GM21423 (cell line): ENCODE results near the gene LGR4.
"Not testable (repeated sequence)": the region's sequence is repeated elsewhere in the genome, so short reads cannot be mapped to it uniquely, and the experiment has no call there.

Experiments used
- ATAC-seq: cut with Tn5 transposase; IDR thresholded peaks from one replicate; pipeline ENCODE4 v1.9.1; 2021; ENCODE audit warnings: mild to moderate bottlenecking, moderate library complexity; ENCODE audit not compliant: unreplicated experiment

LGR4 gene

GRCh38 chr11:27472398-27473016 lies at the start of gene LGR4:
Gene LGR4 (minus strand): TSS chr11:27472790. CDS start chr11:27472302, 488 bp downstream.
- peak; percentile 78 for ATAC-seq

DNA sequence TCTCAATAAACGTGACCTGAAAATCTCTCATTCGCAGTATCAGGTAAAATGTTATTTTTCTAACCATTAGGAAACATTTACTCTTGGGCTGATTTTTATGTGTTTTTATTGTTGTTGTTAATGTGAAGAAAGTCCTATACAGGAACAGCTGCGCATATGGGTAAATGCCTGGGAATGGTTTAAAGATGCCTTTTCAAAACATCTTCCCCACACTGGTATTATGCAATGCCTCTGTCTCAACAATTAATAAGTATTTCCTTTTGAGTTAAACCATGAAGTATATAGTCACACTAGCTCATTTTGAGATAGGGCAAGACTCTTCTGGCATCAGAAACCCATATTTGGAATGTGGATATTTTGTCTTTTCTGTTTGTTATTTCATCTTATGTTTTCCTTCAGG lies 47.6 kb upstream of the LGR4 start:
- ATAC-seq = no peak

GRCh38 chr11:27518518-27518917 lies 45.9 kb upstream of the LGR4 start:
- no peak for ATAC-seq

GRCh38 chr11:27517490-27517889 lies 44.9 kb upstream of the LGR4 start:
- ATAC-seq = not testable (repeated sequence)

DNA sequence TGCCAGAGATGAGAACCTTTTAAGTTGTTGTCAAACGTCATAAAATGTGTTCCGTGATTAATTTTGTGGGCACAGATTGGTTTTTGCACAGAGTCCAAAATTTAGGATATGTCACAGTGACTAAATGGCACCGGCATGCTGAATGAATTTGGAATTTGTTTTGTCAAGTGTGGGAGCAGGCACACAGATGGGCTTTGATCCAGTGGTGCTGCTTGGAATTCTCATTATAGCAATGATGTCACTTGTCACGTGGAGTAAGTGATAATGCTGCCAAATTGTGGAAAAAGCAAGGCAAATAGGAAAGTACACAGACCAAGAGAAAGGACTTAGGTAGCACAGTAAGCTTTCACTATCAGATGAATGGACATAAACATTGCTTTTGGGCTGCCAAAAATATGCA lies 42.0 kb upstream of the LGR4 start:
- ATAC-seq = no peak

DNA sequence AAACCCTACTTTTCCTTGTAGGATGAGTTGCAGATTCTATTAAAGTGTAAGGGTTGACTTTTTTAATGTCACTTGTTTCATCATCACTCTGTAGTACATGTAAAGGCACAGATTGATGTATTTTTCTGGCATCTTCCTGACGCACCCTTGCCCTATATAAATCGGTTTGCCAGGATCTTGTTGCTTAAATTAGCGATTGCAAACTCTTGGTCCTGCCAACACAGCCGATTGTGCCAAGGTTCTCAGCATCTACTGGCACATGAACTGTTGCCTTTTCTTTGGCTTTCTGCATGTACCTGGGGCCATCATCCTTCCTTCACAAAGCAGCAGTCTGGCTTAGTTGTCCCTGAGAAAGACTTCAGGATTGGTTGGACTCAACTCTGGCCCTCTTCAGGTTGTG lies 41.5 kb upstream of the LGR4 start:
- no peak for ATAC-seq

DNA sequence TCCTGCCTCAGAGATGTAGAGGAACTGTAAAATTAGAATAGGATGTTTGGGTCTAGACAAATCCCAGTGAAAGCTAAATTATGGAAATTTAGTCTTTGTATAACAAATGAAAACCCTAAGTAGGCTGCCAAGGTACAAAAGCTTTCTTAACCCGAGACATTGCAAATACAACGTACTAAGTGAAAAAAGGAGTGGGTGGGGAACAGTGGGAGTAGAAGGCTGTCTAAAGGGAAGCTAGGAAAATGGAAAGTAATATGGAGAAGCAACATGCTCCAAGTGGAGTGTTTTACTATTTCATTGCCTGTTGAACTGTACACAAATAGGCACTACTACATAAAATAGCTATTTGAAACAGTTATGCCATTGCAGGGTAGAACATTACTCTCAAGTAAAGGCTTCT lies 40.8 kb upstream of the LGR4 start:
- ATAC-seq = no peak

DNA sequence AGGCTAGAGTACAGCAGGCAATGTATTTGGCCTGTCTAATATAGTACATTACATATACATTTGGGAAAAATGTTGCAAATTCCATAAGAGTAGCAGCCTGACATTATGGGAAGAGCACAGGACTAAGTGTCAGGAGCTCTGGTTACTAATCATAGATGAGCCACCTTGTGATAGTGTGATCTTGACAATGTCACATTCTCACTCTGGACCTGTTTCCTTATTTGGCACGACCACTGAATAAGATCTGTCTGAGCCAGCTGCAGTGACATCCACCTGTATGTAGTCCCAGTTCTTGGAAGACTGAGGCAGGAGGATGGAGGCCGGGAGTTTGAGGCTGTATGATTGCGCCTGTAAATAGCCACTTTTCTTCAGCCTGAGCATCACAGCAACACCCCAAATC lies 39.6 kb upstream of the LGR4 start:
- ATAC-seq = no peak

GRCh38 chr11:27509908-27510307 lies 37.3 kb upstream of the LGR4 start:
- no peak for ATAC-seq

DNA sequence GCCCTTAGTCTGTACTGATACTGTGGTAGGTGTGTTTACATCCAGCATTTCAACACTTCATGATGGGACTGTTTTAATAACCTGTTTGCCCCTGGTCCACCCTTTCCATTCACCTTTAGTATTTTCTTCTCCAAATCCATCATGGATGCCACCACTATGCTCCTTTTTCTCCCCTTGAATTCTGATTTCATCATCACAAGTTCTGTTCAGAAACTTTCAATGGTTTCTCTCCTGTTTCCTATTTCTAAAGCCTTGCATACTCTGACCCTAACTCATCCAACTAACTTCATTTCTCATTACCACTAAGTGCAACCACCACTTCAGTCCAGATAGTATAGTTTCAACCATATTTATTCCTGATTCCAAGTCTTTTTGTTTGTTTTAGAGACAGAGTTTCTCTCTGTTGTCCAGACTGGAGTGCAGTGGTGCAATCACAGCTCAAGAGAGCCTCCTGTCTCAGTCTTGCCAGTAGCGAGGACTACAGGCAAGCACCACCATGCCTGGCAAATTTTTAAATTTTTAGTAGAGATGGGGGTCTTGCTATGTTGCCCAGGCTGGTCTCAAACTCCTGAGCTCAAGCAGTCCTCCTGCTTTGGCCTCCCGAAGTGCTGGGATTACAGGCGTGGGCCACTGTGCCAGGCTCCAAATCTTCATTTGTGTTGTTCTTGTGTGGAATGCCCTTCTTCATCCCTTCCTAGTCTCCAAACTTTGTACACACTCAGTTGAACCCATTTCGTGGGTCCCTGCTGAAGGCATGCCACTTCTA lies 35.1 kb upstream of the LGR4 start:
- ATAC-seq = no peak

DNA sequence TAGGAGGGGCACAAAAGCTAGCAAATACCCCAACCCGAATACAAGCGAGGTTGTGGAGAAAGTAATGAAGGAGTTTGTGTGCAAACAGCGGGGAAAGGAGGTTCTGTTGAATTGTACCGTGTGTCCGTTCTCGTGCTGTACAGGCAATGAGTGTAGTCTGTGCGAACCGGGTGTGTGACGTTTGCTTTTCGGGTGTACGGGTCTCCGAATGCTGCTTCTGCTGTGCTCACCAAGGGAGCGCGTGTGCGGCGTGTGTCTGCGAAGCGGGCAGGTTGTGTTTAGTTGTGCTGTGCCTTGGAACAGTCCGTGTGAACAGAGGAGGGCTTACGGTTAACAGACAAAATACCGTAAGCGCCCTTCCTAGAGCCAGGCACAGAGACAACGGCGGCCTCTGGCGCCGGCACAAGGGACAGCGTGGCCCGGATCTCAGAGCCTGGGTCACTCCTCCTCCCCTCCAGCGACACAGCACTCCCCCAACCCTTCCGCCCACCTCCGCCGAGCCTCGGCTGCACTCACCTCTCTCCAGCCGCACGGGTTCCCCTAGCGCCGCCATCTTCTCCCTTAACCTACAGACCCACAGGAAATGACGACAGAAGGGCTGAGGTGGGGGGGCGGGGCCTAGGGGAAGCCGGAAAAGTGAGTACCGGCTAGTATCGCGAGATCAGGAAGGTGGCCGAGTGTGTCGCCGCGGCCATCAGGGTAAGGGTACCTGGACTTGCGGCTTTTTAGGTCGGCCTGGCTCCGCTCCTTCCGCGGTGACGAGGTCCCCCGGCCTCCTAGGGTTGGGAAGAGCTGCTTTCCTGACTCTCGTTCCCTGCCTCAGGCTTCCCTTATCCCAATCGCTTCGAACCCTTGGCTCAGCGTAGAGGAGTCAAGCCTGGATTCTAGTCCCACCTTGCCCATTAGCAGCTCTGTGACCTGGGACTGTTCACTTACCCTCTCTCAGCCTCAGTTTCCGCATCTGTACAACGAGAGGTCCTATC lies 33.9 kb upstream of the LGR4 start, which contains the start of gene LIN7C:
TSS of gene LIN7C (minus strand) at position 570 of the 983 bp plus-strand sequence. CDS start at position 553, 17 bp downstream.
- peak; percentile 94 for ATAC-seq

GRCh38 chr11:27505781-27506180 lies 33.2 kb upstream of the LGR4 start:
- ATAC-seq = no peak

DNA sequence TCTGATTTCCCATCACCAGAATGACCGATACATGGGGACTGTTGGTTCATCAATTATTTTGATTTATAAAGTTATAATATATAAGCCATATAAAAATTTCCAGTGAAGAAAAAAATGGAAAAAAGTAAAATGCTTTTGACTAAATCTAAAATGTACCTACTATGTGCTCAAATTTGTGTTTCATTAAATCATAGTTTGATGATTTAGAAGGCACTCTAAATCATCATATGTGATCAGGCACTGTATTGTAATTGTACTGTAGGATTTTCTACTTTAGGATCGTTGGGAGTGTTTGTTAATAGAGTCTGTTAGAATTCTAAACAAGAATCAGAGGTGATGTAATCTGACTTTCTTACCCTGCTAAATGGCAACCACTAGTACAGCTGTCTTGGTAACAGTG lies 31.6 kb upstream of the LGR4 start:
- no peak for ATAC-seq

DNA sequence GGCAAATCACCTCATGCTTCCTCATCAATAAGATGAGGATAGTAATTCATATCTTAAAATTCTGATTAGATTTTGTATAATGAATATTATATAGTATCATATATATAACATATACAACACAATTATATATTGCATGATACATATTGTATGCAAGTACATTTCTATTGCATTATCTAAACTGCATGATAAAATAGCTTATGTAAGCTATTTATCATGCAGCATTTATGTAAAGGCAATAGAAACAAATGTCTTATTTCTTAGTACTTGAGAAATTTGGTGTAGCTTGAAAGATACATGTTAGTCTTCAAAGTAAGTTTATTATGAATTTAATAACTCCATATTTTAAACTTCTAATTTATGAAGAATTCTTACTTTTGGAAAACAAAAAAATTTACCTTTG lies 28.5 kb upstream of the LGR4 start:
- no peak for ATAC-seq

DNA sequence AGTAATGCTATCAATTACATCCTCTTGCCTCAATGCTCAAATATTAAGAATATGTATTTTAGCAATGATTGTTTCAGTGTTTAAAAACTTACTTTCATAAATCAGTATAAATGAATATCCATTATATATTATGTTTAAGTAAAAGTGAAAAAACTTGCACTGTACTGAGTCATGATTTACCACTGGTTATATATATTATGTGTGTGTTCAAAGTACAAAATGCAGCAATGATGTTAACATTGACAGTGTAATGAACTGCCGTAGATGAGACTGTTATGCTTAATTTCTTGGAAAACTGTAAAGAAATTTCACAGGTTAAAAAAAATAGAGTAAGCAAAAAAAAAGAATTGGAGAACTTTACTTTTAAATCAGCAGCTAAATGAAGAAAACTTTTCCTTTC lies 25.3 kb upstream of the LGR4 start:
- no peak for ATAC-seq

GRCh38 chr11:27497284-27497866 lies 24.8 kb upstream of the LGR4 start:
- ATAC-seq = peak; percentile 77

- no peak for ATAC-seq
These were observed 23.9 kb upstream of the LGR4 start for GRCh38 chr11:27496461-27496860.

- no peak for ATAC-seq
These were observed 23.2 kb upstream of the LGR4 start for GRCh38 chr11:27495710-27496300.

- no peak for ATAC-seq
These were observed 16.5 kb upstream of the LGR4 start for GRCh38 chr11:27489092-27489491.

DNA sequence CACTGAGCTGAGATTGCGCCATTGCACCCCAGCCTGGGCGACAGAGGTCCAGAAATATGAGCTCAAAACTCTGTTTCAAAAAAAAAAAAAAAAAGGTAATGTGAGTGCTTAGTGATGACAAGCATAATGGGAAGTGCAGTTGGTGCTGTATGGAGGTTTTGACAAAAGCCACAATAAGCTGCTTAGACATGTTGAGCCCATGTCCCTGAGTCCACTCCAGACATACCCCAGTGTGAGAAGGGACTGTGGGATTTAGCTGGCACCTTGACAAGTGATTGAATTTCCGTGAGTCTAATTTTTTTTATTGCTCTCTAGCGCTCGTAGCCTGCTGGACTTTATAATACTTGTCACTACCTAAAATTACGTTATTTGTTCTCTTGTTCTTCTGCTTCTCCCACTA lies 15.1 kb upstream of the LGR4 start:
- ATAC-seq = no peak
